ENCODE measurements around the gene UBQLN1.
A peak's percentile ranks its signal among the peaks of the same experiment; 100 is the strongest.
"Not testable (repeated sequence)": the region's sequence is repeated elsewhere in the genome, so short reads cannot be mapped to it uniquely, and the experiment has no call there.

The UBQLN1 gene

DNA sequence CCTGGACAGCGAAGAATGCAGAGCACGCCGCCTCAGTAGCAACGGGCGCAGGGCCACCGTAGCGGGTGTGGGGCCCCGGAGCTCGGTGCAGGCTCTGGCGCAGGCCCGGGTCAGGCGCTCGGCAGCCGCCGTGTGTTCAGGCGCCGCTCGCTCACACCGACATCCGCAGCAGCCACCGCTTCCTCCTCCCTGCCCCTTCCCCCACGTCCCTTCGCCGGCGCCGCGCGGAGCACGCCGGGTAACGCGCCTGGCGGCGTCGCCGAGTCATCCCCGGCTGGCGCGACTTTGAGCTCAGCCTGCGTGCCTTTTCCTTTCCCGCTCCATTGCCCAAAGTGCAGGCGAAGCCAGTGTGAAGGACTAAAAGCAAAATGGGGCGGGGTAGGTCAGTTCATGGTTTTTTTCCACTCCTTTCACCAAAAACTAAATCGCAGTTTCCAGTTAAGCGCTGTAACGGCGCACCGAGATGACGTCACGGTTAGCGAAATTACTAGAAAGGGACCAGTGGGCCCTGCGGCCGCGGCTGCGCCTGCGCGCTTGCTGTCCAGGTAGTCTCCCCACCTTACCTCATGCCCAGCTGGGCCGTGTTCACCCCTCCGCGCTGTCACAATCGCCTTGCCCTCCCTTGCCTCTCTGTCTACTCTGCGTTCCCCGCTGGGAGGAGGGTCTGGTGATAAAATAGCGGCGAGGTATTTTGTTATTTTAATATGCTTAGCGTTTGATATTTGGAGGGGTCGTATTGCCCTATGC lies at the start of gene UBQLN1:
TSS of gene UBQLN1 (minus strand) at position 191 of the 747 bp plus-strand sequence. CDS start 279 bp downstream, outside the sequence.
- peak; percentile 85 for DNase-seq (ENCODE audit: low read depth)

DNA sequence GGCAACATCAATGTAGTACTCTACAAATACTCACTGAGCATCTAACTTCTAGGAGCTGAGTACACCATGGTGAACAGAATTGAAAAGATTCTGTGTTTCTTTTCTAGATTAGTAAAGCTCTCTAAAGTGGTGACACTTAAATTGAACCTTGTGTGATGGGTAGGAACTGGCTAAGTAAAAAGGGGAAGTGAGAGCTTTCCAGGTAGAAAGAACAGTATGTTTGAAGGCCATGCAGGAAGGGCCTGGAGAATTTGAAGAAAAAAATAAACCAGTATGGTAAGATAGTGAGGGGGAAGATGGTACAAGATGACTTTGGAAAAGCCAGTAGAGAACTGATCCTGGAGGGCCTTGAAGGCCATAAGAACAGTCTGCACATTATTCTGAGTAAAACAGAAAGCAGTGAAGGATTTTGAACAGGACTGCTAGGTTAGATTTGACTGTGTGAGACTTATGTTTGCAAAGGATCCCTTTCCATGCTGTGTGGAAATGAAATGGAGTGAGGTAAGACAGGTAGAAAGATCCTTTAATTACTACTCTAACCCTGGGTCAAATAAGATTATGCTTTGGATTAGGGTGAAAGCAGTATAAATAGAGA lies 46.7 kb upstream of the UBQLN1 start:
- DNase-seq (ENCODE audit: low read depth) = no peak

DNA sequence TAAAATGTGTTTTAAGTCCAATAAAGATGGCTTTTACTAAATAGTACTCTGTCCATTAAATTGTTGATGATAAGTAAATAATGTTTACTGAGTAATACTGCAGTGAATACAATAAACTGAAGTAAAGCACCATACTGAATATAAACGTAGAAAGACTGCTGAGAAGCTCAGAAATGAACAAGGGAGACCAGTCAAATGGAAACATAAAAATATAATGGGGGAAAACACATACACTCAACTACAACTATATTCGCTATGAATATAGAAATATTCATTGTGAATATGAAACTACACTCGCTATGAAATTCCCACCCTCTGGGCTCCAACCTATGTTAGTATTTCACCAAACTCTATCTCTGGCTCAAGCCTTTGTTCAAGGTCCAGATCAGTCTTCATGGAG lies 41.9 kb upstream of the UBQLN1 start:
- no peak for DNase-seq (ENCODE audit: low read depth)

DNA sequence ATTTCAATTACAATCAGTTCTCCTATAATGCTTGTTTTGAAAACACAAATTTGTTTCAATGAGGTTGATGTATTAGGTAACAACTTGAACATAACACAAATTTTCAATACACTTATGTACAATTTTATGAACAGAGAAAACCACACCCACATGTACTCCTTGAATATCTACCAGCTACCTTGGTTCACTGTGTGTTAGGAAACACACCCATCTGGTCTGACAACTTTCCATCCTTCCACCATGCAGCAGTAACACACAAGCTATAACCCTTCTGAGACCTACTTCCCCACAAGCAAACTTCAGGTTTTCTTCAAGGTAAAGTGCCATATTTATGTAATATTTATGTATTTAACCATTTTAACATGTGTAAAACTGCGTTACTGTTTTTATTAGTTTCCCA lies 36.4 kb upstream of the UBQLN1 start:
- DNase-seq (ENCODE audit: low read depth) = no peak

DNA sequence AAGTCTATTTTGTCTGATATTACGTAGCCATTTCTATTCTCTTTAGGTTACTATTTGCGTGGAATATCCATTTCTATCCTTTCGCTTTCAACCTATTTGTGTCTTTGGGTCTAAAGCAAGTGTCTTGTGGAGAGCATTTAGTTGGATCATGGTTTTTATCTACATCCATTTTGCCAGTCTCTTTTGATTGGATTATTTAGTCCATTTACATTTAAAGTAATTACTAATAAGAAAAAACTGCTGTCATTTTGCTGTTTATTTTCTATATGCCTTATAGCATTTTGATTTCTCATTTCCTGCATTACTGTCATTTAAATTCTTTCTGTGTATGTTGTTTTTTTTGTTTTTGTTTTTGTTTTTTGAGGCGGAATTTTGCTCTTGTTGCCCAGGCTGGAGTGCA lies 26.0 kb upstream of the UBQLN1 start:
- DNase-seq (ENCODE audit: low read depth) = no peak

DNA sequence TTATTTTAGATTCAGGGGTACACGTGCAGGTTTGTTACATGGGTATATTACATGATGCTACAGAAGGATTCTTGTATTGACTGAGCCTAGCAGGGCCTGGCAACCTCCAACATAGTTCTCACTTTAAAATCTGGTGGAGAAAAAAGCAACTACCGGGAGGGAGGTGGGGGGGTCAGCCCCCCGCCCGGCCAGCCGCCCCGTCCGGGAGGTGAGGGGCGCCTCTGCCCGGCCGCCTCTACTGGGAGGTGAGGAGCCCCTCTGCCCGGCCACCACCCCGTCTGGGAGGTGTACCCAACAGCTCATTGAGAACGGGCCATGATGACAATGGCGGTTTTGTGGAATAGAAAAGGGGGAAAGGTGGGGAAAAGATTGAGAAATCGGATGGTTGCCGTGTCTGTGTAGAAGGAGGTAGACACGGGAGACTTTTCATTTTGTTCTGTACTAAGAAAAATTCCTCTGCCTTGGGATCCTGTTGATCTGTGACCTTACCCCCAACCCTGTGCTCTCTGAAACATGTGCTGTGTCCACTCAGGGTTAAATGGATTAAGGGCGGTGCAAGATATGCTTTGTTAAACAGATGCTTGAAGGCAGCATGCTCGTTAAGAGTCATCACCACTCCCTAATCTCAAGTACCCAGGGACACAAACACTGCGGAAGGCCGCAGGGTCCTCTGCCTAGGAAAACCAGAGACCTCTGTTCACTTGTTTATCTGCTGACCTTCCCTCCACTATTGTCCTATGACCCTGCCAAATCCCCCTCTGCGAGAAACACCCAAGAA lies 21.0 kb upstream of the UBQLN1 start:
- DNase-seq (ENCODE audit: low read depth) = not testable (repeated sequence)

DNA sequence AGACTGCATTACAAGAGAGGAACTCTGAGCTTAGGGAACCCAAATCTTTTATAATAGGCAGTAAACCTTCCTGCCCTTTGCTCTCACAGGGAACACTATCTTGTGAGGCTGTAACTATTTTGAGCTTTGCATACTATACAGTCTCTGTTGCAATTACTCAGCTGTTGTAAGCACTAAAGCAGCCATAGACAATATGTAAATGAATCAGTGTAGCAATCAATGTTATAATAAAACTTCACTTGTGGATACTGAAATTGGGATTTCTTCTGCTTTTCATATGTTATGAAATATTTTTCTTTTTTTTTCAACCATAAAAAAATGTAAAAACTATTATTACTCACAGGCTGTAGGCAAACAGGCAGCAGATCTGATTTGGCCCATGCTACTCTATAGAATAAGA lies 16.7 kb upstream of the UBQLN1 start:
- DNase-seq (ENCODE audit: low read depth) = no peak

DNA sequence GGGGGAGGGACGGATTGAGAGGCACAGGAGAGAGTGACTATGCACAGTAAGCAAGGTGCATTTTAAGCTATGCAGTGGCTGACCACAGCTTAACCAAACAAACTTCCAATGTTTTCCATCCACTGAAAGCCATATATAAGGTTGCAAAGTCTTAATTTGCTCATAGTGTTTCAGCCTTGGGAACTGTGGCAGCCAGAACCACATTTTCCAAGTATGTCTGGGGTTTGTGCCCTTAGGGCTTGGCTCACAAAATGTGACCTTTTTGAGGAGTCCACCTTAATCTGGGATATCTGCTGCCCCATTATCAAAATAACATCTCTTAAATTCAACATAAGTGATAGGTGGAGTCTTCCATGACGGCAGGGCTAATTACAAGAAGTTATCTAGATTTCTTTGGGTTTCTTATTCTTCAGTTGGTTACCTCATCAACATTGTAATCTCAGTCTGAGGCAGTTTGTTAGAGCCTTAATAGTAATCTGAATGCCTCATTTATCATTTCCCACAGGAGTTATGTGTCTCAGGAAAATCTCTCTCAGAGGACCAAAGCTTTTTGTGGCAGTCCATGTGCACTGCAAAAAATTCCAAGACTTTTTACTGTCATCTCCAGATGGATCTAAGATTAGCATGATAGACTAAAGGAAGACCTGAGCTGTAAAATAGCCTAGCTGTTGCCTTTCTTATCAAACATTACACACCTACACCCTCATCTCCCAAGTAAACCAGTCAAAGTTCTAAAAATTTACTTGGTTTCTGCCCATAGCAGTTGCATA lies 15.2 kb upstream of the UBQLN1 start:
- no peak for DNase-seq (ENCODE audit: low read depth)

DNA sequence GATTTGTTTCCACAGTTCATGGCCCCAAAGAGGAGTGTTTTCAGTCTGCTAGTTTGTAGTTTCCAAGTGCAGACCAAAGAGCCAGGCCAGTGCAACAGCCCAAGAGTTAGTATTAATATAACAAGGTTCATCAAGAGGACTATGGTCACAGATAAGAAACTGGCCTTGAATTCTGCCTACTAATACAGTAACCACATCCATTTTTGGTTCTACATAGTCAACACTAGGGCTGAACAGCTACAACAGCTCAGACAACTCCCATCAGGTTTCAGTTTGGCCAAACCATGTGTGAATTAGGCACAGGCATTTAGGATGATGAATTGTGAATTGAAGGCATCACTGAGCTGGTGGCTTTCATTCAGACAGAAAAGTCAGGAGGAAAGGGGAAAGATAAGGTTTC lies 13.8 kb upstream of the UBQLN1 start:
- DNase-seq (ENCODE audit: low read depth) = no peak

DNA sequence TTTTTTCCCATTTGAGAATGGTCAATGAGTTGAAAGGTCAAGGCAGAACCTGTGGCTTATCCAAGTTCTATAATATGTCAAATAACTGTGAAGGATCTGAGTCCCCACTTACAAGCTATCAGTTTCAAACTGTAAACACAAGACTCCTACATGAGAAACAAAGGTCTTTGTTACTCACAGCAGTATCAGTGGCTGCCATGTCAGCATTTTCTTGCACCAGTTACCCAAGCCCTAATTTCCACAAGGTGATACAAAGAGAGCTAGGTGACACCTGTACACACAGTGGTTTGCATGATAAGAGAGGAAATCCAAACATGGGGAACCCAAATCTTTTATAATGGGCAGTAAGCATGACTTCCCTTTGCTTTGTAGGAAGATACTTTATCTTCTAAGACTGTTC lies 8.0 kb upstream of the UBQLN1 start:
- DNase-seq (ENCODE audit: low read depth) = no peak

DNA sequence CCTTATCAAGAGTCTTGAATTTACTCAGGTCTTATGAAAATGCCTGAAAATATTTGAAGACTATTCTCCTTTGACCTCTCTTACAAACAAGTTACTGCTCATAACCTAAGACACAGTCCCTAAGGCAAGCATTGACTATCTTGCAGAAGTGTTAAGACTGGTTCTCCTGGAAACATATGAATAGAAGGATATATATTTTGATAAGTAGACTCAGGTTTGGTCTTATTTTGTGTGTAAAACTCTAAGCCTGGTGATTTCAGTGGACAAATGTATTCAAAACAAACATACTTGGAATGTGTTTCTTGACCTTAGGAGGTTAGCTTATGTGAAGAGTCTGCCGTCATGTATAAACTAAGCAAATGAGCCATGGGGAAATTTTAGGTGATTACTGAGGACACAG lies 7.5 kb upstream of the UBQLN1 start:
- DNase-seq (ENCODE audit: low read depth) = no peak

DNA sequence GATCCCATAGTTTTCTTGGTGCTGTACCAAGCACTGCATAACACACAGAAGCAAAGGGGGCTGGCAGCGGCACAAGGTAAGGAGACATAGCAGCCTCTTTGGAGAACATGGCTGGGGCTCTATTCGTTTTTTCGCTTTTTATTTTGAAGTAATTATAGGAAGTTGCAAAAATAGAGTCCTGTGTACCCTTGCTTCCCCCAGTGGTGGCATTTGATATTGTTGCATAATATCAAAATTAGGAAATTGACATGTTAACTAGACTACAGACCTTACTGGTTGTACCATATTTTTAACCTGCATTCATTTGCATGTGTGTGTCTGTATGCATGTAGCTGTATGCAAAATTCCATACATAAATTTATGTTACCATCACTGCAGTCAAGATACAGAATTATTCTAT lies 6.6 kb upstream of the UBQLN1 start:
- DNase-seq (ENCODE audit: low read depth) = no peak

DNA sequence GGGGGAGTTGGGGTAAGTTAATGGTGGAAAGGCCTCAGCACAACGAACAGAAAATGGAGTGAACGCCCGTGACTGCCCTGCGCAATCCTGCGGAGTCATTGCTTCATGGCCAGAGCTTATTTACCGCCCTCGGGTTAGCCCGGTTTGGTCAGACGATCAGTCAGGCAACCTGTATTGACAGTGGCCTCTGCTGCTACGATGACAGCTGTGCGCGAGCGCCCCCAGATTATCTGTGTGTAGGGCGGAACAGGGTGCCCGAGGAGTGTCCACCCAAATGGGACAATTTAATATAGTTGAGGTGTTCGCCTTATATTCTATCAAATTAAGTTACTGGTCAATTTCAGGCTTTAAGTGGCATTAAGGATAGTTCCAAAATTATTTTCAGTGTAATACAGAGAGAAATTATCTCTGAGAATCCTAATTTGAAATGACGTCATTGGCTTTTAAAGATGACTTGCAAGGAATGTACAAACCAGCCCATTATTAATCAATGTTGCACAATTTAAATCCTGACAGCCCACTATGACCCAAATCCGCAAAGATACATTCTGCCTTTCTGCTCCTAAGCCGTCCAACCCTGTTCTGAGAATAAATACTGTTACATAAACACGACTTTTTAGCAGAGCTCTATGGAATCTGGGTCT lies 879 bp upstream of the UBQLN1 start:
- peak; percentile 42 for DNase-seq (ENCODE audit: low read depth)

DNA sequence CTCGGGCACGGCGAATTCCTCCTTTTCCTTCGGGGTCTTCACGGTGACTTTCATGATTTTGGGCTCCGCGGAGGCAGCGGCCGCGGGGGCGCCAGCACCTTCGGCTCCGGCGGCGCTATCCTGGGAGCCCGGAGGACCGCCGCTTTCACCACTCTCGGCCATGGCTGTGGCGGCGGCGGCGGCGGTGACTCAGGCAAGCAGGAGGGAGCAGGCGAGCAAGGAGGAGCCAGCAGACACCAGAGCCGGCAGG lies 315 bp downstream of the UBQLN1 start:
- DNase-seq (ENCODE audit: low read depth) = peak; percentile 72

DNA sequence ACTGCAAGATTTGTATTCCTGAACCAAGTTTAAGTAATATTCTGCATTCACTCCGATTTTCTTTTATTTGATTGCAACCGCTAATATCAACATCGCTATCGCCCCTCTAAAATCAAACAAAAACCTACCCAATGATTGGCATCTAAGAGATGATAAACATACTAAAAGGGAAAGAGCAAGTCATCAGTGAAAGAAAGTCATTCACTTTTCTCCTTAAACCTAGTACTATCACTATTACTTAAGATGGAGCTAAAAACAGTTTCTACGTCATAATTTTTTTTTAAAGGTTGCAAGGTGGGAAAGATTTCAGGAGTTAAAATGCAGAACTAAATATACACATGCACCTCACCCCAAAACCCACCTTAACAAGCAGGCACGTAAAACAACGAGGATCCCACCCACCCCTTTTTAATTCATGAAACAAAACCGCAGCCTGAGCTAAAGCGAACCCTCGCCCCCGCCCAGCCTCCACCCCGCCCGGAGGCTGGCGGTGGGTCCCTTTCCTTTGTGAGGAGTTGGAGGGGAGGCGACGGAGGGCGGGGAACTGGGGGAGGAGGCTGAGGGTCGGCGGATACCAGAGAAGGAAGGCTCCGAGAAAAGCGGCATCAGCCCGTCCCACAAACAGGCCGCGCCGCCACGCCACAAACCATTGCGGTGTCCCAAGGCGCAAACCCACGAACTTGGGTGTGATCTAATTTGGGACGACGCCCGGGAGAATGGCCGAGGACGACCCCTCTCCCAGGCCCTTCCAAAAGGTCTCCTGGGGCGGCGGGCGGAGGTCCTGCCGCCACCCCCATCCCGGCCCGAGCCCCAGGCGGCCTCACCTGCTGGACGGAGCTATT lies 861 bp downstream of the UBQLN1 start:
- DNase-seq (ENCODE audit: low read depth) = peak; percentile 54

DNA sequence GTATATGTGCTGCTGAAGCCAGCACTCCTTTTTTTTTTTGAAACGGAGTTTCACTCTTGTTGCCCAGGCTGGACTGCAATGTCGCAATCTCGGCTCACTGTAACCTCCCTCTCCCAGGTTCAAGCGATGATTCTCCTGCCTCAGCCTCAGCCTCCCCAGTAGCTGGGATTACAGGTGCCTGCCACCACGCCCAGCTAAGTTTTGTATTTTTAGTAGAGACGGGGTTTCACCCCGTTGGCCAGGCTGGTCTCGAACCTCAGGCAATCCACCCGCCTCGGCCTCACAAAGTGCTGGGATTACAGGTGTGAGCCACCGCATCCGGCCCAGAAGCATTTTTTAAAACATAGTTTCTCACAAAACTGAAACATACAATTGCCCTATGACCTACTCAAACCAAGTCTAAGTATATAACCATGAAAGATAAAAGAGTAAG lies 2.5 kb downstream of the UBQLN1 start:
- DNase-seq (ENCODE audit: low read depth) = peak; percentile 2

DNA sequence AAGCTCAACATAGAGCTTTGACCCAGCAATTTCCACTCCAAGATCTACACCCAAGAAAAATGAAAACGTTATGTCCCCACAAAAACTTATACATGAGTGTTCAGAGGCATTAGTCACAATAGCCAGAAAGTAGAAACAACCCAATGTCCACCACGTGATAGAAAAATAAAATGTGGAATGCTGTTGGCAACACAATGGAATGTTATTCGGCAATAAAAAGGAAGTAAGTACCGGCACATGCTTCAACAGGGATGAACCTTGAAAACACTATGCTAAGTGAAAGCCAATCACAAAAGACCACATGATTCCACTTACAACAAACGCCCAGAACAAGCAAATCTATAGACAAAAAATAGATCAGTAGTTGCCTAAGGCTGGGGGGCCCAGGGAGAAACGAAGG lies 6.0 kb downstream of the UBQLN1 start:
- no peak for DNase-seq (ENCODE audit: low read depth)

DNA sequence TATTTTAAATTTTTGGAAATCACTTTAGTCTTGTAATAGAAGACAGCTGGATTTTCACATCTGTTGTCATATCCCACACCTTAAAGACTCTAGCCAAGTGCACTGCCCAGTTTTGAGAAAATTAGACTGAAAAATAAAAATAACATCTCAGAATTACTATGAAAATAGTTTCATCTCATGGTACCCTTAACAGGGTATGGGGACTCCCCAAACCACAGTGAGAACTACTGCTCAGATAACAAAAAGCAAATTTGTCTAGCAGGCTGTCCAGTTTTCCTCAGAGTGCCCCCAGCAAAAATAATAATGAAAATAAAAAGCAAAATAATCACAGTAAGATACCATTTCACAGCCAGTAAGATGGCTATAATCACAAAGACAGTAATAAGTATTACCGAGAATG lies 6.5 kb downstream of the UBQLN1 start:
- no peak for DNase-seq (ENCODE audit: low read depth)

DNA sequence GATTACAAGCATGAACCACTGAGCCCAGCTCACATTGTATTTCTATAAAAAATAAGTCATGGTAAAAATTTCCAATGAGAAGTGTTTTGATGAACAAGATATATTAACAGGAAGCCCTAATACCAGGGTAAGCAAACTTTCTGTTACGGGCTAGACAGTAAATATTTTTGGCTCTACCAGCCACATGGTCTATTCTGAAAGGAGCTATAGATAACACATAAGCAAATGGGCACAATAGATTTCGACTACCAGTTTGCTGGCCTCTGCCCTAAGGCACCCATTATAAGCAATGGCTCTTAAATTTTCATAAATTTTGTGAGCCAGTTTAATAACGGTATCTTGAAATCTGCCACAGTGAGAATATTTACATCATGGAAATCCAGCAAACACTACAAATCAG lies 8.1 kb downstream of the UBQLN1 start:
- DNase-seq (ENCODE audit: low read depth) = no peak

DNA sequence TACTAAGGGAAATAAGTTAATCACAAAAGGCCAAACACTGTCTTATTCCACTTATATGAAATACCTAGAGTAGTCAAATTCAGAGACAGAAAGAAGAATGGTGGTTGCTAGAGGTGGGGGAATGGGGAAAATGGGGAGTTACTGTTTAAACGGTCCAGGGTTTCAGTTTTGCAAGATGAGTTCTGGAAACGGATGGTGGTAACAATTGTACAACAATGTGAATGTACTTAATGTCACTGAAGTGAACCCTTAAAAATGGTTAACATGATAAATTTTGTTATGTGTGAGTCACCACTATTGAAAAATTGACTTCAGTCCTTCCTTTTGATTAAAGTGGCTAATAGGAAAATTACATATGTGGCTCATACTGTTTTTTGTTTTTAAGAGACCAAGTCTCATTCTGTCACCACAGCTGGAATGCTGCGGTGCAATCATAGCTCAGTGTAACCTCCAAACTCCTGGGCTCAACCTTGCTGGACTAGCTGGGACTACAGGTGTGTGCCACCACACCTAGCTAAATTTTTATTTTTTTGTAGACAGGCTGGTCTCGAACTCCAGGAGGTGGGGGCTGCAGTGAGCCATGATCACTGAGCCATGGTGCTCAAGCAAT lies 8.7 kb downstream of the UBQLN1 start:
- DNase-seq (ENCODE audit: low read depth) = no peak

DNA sequence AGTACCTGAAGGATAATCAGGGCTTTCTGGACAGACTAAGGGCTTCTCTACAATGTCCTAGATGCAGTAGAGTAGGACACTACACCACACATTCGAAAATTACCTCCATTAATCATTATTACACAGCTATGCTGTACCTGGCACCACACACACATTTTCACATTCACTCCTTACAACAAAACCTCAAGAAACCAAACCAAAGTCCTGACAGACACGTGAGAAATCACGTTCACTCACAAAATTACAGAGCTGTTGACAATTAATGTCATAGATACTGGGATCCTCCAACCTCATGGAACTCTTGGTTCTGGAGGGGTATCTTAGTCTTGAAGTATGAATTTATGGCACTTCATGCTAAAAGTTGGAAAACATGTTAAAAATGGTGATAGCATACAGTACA lies 16.3 kb downstream of the UBQLN1 start:
- no peak for DNase-seq (ENCODE audit: low read depth)

All from activated T-helper 9 cell treated with anti-CD3 and anti-CD28 coated beads, Interleukin-2, amount 50 U/mL, for 16 hours (primary cell).